Stimulated activated CD8-positive, alpha-beta memory T cell treated with anti-CD3 and anti-CD28 coated beads, Interleukin-7, amount 100 ng/mL, for 48 hours (primary cell): Measurements from ENCODE around the gene SDK1.
"Not testable (repeated sequence)": the region's sequence is repeated elsewhere in the genome, so short reads cannot be mapped to it uniquely, and the experiment has no call there.

Source experiments
- DNase-seq, 2 donors: peaks; one replicate each; pipeline ENCODE4 v3.0.0-alpha.2; 2020; ENCODE audit warnings: low read depth in 1 of 2; ENCODE audit errors: extremely low read depth in 1 of 2

SDK1 gene

DNA sequence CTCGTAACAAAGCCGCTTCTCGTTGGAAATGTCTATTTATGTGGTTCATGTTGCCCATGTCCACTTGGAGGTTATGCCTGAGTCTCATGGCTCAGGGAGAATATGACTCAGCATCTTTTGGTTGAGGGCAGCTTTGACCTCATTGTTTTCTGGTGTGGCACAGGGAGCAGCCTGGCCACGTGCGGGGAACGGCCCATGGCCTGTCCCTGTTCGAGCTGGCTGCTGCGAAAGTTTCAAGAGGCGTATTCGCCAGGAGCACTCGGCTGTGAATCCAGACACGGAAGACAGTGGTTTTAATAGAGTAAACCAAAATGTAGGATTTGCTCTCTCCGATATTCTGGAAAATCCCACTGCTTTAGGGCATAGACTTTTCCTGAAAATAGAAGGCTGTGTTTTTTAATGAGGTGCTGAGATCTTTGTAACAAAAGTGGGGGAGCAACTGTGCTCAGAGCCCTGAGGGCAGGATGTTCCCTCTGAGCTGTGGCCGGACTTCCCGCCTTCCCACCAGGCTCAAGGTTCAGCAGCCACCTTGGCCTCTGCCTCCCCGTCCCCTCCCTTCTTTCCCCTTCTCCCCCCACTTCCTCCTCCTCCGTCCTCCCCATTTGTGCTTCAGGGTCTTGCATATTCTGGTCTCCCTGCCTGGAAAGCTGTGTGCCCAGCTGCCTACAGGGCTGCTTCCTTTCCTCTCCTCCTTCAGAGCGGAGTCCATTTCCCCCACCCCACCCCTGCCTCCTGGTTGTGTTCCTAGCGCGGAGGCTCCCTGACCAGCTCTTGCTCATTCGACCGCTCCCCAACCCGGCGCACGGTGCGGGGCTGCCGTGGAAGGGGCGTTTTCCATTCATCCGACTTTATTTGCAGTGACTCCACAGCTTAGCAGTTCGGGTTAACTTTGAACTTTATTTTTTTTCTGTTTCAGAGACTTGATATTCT lies 642.0 kb downstream of the SDK1 start:
- no peak for DNase-seq

DNA sequence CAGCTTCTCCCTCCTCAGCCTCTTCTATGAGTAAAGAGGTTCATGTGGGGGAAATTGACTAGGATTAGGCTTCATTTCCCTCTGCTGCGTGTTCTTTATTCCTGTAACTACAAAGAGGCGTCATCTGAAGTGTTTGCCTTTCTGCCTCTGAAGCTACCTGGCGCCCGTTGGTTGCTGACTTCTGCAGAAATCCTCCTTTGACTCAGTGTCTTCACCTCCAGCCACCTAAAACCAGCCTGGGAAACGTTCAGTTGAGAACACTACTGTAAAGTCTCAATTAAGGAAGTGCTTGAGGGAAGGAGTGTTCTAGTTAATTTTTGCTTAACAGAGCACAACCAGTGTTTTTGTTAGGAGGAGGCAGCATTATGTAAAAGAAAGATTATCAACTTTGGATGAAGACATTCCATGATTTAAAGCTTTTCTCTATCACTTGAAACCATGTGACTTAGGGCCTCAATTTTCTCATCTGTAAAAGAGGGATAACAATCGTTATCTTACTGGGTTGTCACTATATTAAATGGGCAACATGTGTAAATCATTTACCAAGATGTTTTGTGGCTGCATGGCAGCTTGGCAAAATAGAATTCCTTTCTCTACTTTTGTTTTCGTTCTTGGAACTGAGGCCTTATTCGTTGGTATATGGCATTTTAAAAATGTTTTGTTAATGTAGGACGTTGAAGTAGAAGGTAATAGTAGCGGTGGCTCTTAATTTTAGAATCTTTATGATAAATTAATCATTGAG lies 642.9 kb downstream of the SDK1 start:
- no peak for DNase-seq

DNA sequence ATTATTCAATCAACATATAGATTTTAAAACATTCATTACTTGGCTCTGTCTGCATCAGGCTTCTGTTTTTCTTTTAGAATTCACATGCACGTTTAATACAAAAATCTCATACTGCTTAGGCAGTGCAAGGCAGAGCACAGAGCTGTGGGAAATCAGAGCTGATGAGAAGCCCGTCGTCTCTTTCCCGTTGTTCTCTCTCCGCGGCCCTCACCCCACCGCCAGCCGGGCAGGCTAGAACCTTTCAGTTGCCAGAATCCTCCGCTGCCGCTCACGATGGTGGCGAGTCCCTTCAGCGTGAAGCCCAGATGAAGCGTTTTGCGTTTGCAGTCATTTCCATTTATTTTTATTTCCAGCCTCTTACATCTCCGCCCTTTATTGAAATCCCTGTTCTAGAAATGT lies 648.2 kb downstream of the SDK1 start:
- DNase-seq = no peak

DNA sequence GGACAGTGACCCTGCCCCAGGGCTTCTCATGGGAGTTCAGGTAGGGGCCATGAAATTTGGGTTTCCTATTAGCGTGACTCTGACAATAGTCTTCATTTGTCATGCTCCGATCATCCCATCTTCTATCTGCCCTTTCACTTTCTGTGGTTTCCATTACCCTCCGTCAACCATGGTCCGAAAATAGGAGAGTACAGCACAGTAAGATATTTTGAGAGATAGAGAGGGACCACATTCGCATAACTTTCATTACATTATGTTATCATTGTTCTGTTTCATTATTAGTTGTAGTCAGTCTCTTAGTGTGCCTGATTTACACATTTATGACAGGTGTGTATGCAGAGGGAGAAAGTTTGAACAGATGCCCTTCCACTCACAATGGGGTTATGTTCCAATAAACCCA lies 649.2 kb downstream of the SDK1 start:
- DNase-seq = no peak

DNA sequence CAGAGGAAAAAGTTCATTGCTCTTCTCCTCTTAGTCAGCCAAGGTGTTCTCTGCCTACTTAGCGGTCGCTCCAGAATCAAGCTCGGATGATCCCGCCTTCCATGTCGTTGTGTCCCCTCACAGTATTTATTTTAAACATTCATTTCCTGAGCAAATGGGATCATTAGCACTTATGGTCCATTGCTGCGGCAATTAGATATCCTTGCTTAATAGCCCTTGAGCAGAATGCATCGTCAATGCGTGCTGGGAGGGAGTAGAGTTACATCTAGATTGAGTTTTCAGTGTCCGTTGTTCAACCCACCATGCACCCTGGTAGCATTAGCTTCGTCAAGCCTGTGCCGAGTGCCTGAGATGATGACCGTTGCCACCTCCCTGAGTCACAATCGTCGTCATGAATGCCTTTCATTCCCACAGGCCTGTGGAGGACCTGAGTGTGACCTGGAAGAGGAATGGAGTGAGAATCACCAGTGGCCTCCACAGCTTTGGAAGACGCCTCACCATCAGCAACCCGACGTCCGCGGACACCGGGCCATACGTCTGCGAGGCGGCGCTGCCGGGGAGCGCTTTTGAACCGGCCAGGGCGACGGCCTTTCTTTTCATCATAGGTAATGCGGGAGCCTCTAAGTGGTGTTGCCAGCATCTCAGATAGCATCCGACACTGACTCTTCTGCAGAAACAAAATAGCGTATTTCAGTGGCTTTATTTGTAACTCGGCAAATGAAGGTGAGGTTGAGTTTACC lies 650.4 kb downstream of the SDK1 start:
- DNase-seq = no peak

DNA sequence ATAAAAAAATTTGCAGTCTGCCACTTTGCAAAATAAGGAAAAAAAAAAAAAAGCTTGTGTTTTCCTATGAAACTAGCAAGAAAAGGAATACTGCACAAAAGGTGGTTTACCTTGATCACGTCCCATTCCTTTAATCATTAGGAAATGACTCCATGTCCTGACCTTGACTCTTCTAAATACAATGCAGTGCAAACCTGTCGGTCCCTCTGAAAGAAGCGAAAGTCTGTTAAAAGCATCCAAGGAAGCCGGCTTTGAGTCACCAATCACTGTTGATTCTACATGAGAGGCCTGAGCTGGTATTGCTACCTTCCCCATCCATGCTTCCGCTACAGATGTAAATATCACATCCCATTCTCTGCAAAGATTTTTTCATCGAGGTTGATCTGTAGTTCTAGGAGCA lies 652.1 kb downstream of the SDK1 start:
- no peak for DNase-seq

DNA sequence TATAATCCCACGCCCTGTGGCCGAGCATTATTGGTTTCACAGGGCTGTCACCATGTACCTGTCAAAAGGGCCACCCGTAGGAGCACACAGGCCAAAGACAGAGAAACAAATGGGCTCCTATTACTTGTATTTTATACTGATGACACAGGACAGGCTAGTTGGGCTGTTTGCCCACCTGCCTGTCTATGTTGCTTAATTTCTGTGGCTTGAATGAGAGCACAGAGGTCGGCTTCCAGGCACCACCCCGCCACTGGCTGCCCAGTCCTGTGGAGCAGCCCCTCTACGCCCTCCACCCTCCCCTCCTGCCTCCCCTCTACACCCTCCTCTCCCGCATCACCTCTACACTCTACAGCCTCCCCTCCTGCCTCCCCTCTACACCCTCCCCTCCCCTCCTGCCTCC lies 652.9 kb downstream of the SDK1 start:
- DNase-seq = no peak

DNA sequence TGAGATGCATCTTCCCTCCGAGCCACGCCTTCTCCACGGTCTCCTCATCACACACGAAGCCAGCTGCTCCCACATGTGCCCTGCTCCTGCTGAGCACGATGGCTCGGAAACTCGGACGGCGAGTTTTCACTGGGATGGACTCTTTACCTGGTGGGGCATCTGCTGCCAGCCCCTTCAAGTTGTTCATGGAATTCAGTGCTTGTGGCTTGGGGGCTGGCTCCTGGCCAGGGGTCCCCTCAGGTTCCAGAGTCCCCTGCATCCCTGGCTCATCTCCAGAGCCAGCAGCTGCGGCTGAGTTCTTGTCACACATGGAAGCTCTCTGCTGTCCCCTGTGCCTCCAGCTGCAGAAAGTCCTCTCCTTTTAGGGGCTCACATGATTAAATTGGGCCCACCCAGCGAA lies 654.0 kb downstream of the SDK1 start:
- DNase-seq = no peak

DNA sequence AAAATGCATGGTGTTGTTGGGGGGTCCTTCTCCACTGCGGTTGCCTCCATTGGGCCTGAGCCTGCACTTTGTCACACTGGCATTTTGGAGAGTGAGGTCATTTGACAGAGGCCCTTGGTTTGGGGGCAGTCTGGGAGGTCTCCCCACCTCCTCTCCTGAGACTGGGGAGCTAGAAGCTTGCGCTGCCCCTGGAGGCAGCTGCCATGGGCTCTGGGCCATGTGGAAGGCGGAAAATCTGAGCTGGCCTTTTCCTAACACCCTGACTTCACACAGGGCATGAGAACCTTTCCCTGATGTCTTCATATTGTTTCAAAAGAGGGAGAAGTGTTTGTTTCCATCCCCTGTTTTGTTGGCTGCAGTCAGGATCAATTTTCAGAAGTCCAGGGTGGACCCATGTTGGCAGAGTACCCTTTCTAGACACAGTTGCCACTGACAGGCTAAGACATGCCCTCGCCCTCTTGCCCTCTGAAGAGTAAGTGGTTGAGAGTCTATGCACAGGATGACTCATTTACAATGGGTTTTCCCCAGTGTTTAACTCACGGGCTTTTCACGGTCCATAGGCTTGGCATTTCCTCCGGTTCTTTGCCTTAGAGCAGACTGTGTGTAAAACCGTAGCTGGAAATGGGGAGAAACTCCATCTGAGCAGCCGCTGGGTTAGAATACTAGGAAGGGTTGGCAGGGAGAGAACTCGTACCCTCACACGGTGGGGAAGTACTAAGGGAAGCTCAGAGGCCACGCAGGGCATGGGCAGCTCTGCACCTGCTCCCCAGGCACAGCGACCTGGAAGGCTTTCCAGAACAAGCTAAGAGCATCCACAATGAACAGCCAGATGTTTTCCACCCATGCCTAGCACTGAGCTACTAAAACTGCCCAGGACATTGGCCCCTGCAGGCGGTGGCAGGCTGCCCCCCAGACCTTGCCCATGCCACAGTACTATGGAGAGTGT lies 655.0 kb downstream of the SDK1 start:
- DNase-seq = no peak

DNA sequence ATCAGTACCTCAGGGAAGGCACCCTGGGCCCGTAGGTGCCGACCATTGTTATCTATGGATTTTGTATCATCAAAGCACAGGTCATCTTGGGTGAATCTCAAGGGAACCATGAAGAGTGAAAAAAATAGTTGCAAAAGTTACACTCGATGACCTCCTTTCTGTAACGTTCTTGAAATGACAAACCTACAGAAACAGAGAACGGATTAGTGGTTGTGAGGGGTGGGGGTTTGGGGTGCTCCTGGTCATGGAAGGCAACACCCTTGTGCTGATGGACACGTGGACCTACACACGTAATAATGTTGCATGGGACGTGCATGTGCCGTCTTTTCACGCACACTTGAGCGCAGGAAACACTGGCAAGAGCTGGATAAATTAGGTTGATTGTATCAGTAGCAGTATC lies 655.9 kb downstream of the SDK1 start:
- DNase-seq = no peak

DNA sequence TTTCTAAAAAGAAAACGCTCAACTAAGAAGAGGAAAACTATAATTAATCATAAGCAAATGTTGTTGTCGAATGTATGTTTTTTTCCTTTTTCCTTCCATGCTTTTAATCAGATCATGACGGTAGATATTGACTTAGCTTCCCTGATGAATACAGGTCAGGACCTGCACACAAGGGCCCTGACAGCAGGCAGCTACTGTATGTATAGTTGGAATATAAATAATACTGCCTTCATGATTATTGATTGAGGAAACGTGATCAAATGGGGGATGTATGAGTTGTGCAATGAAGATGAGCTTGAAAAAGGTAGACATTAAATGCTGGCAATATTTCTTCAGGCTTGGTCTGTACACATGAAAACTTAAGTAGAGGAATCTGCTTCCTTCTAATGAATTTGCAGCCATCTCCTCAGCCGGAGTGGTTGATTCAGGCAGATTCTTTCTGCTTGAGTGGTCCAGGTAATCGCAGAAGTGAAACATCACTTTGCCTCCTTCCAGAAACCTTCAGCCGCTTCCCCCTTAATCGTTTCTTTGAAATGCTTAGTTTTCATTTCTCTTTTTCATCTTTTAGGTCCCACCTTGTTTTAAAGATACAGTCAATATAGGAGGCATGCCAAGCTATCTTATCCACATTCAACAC lies 656.5 kb downstream of the SDK1 start:
- no peak for DNase-seq

DNA sequence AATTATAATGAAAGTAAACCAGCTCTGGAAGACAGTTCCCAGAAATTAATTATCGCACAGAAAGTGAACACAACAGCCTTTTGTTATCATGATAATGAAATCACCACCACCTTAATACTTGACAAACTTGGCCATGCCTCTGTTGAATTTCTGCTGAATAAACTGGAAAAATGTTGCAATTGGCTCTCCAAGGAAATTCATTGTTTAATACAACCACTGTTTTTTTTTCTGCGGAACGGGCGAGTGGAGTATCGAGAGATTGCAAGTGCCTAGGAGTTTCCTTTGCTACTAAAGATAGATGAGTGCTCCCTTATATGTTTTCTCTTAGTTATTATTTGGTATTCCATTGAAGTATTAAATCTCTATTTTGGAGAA lies 657.0 kb downstream of the SDK1 start:
- DNase-seq = no peak

DNA sequence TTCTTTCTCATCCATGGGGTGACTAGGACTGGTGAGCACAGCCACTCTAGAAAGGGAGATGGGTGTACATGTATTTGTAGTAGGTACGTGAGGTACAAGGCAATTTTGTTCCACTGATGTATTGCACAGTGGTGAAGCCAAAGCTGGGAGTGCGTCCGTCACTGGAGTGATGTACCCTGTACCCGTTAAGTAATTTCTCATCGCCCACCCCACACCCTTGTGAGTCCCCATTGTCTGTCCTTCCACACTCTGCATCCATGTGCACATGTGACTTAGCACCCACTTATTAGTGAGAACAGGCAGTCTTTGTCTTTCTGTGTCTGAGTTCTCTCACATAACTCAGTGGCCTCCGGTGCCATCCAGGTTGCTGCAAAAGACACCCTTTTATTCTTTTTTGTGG lies 658.3 kb downstream of the SDK1 start:
- DNase-seq = no peak

DNA sequence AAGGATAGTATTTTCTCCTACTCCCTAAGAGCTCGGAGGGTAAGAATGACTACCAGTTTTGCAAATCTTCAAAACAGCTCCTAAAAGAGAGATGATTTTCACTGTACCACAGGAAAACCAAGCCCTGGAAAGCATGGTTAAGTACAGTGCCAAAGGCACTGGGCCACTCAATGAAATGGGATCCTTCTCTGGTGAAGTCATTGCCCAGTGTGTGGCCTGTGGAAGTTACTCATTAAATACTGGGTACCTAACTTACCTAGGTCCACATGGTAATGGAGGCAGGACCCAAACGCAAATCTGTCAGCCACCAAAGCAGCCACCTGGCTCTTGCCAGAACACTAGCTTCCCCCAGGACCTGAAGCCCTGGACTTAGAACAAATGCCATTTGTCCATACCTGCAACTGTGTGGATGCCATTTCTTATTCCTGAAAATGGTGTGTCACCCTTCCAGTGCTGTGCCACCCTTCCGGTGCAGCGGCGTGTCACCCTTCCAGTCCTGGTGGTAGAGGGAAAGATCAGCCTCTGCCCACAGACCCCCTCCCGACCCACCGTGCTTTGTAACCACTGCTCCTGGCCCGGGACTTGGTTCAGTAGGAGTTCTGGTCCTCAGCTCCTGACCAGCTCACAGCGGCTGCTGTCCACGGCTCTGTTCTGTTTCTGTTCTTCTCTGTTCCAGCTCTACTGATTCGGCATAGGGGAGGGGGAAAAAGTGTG lies 659.2 kb downstream of the SDK1 start:
- DNase-seq = no peak

DNA sequence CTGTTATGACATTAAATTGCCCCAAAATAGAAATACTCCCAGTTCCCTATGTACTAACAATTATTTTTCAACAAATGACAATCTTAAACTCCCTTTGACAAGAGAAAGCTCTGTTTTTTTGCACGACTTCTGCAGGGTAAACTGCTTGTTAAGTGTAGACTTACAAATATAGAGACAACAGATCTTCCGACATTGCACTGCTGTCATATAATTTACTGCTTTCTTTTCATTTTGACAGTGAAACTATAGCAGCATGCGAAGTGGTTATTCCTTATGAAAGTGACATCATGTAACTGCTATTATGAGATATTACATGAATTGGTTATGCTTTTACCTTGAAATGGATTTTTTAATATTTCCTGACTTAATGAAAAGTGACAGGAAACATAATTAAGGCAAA lies 659.9 kb downstream of the SDK1 start:
- no peak for DNase-seq

DNA sequence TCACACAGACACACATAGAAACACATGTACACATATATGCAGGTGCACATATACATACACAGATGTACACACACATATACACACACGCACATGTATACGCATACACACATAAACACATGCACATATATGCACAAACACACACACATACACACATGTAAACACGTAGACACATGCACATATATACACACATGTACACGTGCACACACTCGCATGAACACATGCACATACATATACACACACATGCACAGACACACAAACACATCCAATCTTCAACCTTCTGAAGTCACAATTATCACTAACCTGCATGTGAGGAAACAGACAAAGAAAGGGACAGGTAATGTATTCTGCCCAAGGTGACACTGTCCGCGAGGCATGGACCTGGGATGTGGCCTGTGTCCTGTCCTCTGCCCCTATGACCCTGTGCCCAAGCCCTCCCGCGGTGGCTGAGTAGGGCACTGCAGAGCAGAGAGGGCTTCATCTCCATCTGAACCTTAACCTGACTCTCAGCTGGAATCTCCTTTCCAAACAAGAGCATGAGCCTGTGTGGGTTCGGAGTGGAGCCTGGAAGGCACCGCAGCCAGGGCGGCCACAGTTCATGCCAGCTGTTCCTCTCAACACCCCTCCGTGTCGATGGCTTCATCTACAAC lies 660.9 kb downstream of the SDK1 start:
- DNase-seq = no peak

DNA sequence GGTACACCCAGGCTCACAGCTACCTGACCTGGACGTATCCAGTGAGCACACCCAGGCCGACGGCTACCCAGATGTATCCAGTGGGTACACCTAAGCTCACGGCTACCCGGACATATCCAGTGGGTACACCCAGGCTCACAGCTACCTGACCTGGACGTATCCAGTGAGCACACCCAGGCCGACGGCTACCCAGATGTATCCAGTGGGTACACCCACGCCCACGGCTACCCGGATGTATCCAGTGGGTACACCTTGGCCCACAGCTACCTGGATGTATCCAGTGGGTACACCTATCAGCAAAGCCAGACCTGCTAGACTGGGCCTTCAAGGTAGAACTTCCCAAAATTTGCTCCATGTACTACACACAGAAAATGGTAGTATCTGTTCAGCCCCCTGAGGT lies 662.7 kb downstream of the SDK1 start:
- not testable (repeated sequence) for DNase-seq

DNA sequence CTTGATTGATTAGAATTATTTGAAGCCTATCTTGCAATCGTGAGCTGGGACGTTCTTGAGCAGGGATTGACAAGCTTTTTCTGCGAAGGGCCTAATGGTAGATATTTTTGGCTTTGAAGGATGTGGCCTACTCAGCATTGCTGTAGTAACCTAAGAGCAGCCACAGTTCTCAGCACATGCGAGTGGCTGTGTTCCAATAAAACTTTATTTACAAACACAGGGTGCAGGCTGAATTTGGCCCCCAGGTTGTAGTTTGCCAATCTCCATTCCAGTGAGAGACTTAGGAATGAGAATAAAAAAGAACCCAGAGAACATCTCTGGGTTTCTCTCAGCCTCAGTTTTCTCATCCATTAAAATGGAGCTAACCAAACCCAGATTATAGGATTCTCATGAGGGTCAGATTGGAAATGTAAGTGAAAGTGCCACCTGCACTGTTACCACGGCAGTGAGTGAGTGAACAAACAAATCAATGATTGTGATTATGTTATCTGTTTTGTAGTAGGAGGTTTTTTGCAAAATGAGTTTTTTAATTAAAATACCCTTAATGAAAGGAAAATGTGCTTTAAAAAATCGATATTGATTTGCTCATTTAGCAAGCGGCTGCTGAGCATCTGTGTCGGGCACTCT lies 664.0 kb downstream of the SDK1 start:
- DNase-seq = no peak
